ENCODE data around the gene LSR. TPM values are rescaled to one million over a fixed set of nuclear protein-coding genes. Genes with fewer than 3 reads are reported as not detected.

Gene LSR
- total RNA-seq, 6 experiments from 2014 or later = 96.6 to 138 (median 112) TPM

DNA sequence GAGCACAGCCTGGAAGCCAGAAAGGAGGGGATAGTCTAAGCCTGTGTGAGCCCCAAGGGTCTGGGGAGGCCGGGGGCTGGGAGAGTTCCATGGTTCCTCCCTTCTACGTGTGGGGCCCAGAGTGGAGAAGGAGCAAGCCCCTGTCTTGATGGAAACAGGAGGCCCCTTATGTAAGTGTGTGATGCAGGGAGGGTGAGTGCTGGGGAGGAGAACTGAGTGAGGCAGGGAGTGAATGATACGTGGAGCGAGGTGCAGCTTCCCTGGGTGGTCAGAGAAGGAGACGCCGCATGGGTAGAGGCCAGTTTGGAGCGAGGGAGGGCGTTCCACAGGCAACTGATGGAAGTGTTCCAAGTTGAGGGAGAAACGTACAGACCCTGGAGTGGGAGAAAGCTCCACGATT, 59.1 kb downstream of the LSR start:
- no peaks in the 10 kb centered on the region for H3K36me3 ChIP-seq
- no peaks in the 10 kb centered on the region for H3K9me3 ChIP-seq
- H3K27ac ChIP-seq = no peak overlapping the region
- no peak for DNase-seq
- no peak overlapping the region for H3K4me3 ChIP-seq
- intact Hi-C loops (cut with DNase I) = no loop called here
- H3K4me1 ChIP-seq = peaks cover 0 to 7% (median 0%) of the 10 kb centered on the region in 4 donors
- H3K27me3 ChIP-seq = no peaks in the 10 kb centered on the region
- ATAC-seq = no peak
- 79% methylated on average over 10 of the region's 10 CpGs for whole genome bisulfite sequencing (ENCODE audit: insufficient coverage, low coverage, low lambda C conversion rate, missing lambda C conversion rate)
- TF ChIP-seq POLR2A (IDR thresholded peaks at IDR 0.05) (no peak), CTCF (IDR thresholded peaks at IDR 0.05) (no peak)

GRCh38 chr19:35308910-35309309, 60.1 kb downstream of the LSR start:
- Histone ChIP-seq H3K4me1 (peaks cover 0 to 7% (median 0%) of the 10 kb centered on the region in 4 donors), H3K27me3 (no peaks in the 10 kb centered on the region), H3K4me3 (no peak overlapping the region), H3K36me3 (no peaks in the 10 kb centered on the region), H3K27ac (no peak overlapping the region), H3K9me3 (no peaks in the 10 kb centered on the region)
- 92% methylated on average over 3 of the region's 7 CpGs for WGBS (ENCODE audit: insufficient coverage, low coverage, low lambda C conversion rate, missing lambda C conversion rate)
- no peak for TF ChIP-seq POLR2A (IDR thresholded peaks at IDR 0.05)
- TF ChIP-seq CTCF (IDR thresholded peaks at IDR 0.05) = no peak
- intact Hi-C loops (cut with DNase I) = no loop called here
- no peak for ATAC-seq
- no peak for DNase-seq

DNA sequence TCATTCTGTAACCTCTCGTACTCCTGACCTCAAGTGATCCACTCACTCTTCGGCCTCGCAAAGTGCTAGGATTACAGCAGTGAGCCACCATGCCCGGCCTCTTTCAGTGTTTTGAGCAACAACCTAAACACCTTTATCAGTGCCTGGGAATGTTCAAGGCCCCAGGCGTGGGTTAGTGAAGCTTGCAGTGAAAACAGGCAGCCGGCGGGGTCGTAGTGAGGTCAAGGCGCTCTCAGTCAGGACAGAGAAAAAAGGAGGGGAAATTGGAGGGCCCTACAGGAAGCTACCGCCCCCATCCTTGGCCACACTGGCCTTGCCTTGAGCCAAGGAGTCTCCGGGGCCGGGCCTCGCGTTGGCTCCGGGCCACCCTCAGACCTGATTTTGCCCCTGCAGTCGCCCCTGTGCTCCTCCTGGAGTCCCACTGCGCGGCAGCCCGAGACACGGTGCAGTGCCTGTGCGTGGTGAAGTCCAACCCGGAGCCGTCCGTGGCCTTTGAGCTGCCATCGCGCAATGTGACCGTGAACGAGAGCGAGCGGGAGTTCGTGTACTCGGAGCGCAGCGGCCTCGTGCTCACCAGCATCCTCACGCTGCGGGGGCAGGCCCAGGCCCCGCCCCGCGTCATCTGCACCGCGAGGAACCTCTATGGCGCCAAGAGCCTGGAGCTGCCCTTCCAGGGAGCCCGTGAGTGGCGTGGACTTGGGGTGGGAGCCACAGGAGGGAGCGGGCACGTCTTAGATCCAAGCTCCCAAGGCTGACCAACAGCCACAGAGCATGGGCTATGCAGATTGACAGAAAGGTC, 60.9 kb downstream of the LSR start:
- Histone ChIP-seq H3K4me3 (no peak overlapping the region), H3K36me3 (no peaks in the 10 kb centered on the region), H3K9me3 (no peaks in the 10 kb centered on the region), H3K27me3 (no peaks in the 10 kb centered on the region), H3K27ac (no peak overlapping the region), H3K4me1 (peaks cover 0 to 7% (median 0%) of the 10 kb centered on the region in 4 donors)
- DNase-seq = no peak
- TF ChIP-seq CTCF (IDR thresholded peaks at IDR 0.05) = no peak
- TF ChIP-seq POLR2A (IDR thresholded peaks at IDR 0.05) = no peak
- peak; percentile 35 to 57 (median 40) for ATAC-seq
- 78% methylated on average over 24 of the region's 47 CpGs for WGBS (ENCODE audit: insufficient coverage, low coverage, low lambda C conversion rate, missing lambda C conversion rate)
- intact Hi-C loops (cut with DNase I) = no loop called here

- intact Hi-C loops (cut with DNase I) = no loop called here
- Histone ChIP-seq H3K36me3 (no peaks in the 10 kb centered on the region), H3K27ac (no peak overlapping the region), H3K27me3 (no peaks in the 10 kb centered on the region), H3K9me3 (no peaks in the 10 kb centered on the region), H3K4me1 (peaks cover 0 to 7% (median 0%) of the 10 kb centered on the region in 4 donors), H3K4me3 (no peak overlapping the region)
- TF ChIP-seq POLR2A (IDR thresholded peaks at IDR 0.05) (no peak), CTCF (IDR thresholded peaks at IDR 0.05) (no peak)
- ATAC-seq (no peak), DNase-seq (no peak)
- WGBS (ENCODE audit: insufficient coverage, low coverage, low lambda C conversion rate, missing lambda C conversion rate) = 63% methylated on average over 3 of the region's 12 CpGs
Observed at GRCh38 chr19:35310331-35310730, 61.5 kb downstream of the LSR start.
